Spleen (tissue), 7 donors: ENCODE results near the gene CMSS1.

Experiments used
- CTCF ChIP-seq, 11 experiments: fragments of 200-600 bp in 7 of 11; fragments of 450-650 bp in 4 of 11; sonication (generic) in 4 of 11; IDR thresholded peaks in 8 of 11; conservative IDR thresholded peaks in 3 of 11; 1 replicate in 7 of 11; 2 replicates in 4 of 11; pipeline versions ENCODE4 v1.4.0 to v1.8.0; 2016 to 2021; ENCODE audit warnings: antibody characterized with exemption in 11 of 11, inconsistent platforms in 4 of 11, mild to moderate bottlenecking in 1 of 11
- POLR2AphosphoS5 ChIP-seq, 3 donors: sonication (generic); formaldehyde crosslinking; IDR thresholded peaks; one replicate each; pipeline ENCODE4 v1.5.1; 2017; ENCODE audit warnings: antibody characterized with exemption in 3 of 3
- donor health status: DM: no; HTN: no; CAD: no; lungs with moderate emphysema.
- donor health status: DM: no; HTN: no; CAD: no.
- donor health status: DM: no; HTN: no; CAD: no.

- TF ChIP-seq CTCF (IDR thresholded peaks at IDR 0.05 in 8 of 11, conservative IDR thresholded peaks at IDR 0.05 in 3 of 11) (no peak), POLR2AphosphoS5 (IDR thresholded peaks at IDR 0.05) (no peak)
These were observed 48.7 kb upstream of the CMSS1 start for GRCh38 chr3:99768808-99769501.
